Hindlimb muscle (tissue), 1 donor: Measurements from ENCODE around the gene NXPH1. TPM values are rescaled to one million over a fixed set of nuclear protein-coding genes. Genes with fewer than 3 reads are reported as not detected.

Experiments used
- DNase-seq: peaks from one replicate; pipeline ENCODE4 v3.0.0-alpha.2; 2013
- polyA plus RNA-seq: library from polyadenylated mRNA; unstranded; fragments of 120-200 nt; gene quantifications from one replicate; pipeline ENCODE4 v1.2.1, GENCODE V29; 2013; ENCODE audit not compliant: insufficient read length

The NXPH1 gene
- not detected for polyA plus RNA-seq

- DNase-seq: no peak
Observed at GRCh38 chr7:8433477-8434289, at the start of gene NXPH1. Gene NXPH1, plus strand, starts transcription at chr7:8433609.

DNA sequence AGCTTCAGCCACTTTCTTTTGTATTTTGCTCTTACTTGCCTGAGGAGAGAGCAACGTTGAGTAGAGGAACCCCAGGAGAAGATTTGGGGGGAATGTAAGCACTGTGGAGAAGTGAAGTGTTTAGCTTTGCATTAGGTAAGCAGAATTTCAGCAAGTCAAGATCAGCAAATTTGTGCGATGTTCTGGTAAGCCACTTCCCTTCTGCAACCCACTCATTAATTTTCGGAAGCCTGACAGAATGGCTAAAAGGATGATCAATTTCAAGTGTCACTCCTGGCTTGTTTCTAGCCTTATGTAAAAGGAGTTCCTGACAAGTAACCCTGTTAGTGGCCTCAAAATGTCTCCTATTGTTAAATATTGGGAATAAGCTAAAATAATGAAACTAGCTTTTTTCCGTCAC is 48.5 kb upstream of the NXPH1 start:
- no peak for DNase-seq

DNA sequence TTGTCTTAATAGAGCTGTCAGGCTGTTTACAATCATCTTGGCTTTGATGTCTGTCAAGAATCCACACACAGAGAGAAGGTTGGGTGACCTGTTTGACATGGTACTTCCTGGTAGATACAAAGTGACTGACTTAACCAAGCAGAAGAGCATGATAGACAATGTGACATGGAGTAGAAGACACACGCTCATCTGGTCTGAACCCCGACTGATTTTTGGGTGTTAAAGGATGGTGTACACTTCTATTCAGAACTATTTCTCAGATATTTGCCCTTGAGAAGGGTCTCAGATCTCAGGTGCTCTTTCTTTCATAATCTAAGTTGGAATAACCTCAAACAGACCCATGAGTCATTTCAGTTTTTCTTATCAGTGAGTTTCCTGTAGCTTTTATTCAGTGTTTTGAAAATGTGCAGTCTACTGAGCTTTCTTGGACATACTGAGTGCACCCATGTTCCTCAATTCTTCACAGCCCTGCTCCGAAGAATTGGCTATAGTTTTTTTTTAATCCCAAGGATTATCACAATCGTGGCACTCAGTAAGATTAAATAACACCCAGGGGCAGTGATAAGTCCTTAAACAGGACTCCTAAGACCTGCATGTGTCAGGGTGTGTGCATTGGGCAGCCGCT is 46.4 kb upstream of the NXPH1 start:
- DNase-seq: no peak

DNA sequence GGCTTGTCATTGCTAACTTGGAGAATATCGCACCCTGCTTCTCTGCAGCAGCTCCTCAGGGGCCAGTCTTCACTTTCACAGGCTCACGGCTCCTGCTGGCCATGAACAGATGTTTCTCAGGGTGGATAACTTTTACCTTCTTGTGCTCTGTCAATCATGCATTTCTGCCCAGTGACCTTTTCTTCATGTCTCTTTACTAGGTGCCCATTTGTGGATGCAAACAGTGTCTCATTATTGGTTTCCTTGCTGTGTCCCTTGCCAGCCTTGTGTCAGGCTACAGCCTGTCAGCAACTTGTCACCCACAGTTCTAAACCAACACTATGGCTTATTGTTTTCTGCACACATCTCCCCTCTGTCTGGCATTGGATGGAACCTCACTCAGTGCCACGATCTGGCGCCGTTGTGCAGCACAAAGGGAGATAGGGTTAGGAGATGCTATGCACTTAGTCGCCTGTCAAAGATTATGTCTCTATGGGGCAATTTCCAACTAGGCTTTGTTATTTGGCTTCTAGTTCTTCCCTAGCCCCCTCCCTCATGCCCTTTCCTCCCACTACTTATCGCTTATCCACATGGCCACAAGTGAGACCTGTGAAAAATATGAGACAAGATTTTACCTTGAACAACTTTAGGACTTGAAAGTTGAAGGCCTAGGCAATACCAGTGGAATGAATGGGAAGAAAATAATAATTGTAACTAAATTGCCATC is 45.7 kb upstream of the NXPH1 start:
- DNase-seq: no peak

DNA sequence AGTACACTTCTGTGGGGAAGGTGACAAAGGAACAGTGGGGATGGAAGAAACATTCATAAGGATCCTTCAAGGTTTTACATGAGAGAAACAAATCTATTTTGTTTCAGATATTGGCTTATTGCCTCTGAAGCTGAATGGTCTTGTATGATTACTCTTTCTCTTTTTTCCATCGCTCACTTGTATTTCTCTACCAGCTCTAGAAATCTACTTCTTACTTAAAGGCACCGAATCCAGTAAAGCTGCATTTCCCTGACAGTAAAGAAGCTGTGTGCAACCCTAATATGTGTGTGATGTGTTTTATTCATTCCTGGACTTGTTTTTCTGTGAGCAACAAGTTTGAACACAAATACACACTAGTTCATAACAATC is 45.2 kb upstream of the NXPH1 start:
- no peak for DNase-seq

GRCh38 chr7:8389593-8390261 is 43.7 kb upstream of the NXPH1 start:
- no peak for DNase-seq

DNA sequence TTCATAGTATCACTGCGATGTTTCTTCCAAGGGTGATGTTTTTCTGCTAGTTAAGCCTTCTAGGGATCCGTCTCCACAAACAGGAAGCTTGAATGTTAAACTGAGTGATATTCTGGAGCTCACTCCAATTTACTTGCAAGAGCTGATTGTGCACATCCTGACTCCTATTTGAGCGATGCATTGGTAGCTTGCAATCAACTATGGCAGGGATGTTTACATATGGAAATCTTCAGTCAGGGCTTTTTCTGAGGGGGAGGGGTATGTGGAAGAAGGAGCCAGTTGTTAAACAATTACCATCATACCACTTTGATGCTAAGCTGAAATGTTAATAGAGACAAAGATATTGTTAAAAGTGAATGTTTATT is 43.2 kb upstream of the NXPH1 start:
- DNase-seq: no peak

- no peak for DNase-seq
Observed at GRCh38 chr7:8391353-8392062, 41.9 kb upstream of the NXPH1 start.

DNA sequence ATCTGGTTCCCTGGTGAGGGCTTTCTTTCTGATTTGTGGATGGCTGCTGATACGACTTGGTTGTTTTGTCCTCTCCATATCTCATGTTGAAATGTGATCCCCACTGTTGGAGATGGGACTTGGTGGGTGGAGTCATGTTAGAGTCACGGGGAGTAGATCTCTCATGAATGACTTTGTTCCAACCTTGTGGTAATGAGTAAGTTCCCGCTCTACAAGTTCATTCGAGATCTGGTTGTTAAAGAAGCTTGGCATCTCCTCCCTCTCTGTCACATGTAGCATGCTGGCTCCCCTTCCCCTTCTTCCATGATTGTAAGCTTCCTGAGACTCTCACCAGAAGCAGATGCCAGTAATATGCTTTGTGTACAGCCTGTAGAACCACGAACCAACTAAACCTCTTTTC is 37.1 kb upstream of the NXPH1 start:
- no peak for DNase-seq

- DNase-seq: no peak
Observed at GRCh38 chr7:8408871-8409270, 24.5 kb upstream of the NXPH1 start.

GRCh38 chr7:8411103-8411502 is 22.3 kb upstream of the NXPH1 start:
- DNase-seq: no peak

GRCh38 chr7:8413600-8413999 is 19.8 kb upstream of the NXPH1 start:
- no peak for DNase-seq

- peak; percentile 50 for DNase-seq
Observed at GRCh38 chr7:8418629-8419245, 14.7 kb upstream of the NXPH1 start.

DNA sequence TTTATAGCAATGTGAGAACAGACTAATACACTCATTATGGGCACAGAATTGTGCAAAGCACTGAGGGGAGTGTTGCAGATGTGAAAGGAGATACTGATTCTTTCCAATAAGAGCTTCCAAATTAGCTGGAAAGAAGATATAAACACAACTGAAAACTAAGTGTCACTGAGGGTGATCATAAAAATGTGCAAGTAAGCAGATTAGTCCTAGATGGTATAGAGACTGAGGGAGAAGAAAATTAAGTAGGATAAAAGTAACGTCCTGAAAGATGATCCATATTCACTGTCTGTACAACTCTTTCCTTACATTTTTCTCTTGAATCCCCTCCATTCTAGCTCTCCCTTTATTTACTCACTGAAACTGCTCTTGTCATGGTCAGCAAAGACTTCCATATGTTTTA is 11.2 kb upstream of the NXPH1 start:
- no peak for DNase-seq

GRCh38 chr7:8423057-8423456 is 10.4 kb upstream of the NXPH1 start:
- DNase-seq: no peak

- DNase-seq: no peak
Observed at GRCh38 chr7:8425223-8425622, 8.2 kb upstream of the NXPH1 start.

GRCh38 chr7:8430643-8431042 is 2.8 kb upstream of the NXPH1 start:
- no peak for DNase-seq

GRCh38 chr7:8434290-8435002 is 1.0 kb downstream of the NXPH1 start:
- DNase-seq: no peak

GRCh38 chr7:8435095-8435494 is 1.7 kb downstream of the NXPH1 start:
- no peak for DNase-seq

- DNase-seq: no peak
Observed at GRCh38 chr7:8435590-8436545, 2.5 kb downstream of the NXPH1 start.
